ENCODE data around the gene RXFP1.
A peak's percentile ranks its signal among the peaks of the same experiment; 100 is the strongest.

Gene RXFP1

GRCh38 chr4:158676076-158676475 lies 154.4 kb downstream of the RXFP1 start:
- DNase-seq: no peak

- no peak for DNase-seq
Measured at GRCh38 chr4:158678767-158679166, 157.1 kb downstream of the RXFP1 start.

GRCh38 chr4:158681629-158682028 lies 159.9 kb downstream of the RXFP1 start:
- no peak for DNase-seq

- peak; percentile 38 for DNase-seq
Measured at GRCh38 chr4:158682066-158682465, 160.4 kb downstream of the RXFP1 start.

GRCh38 chr4:158688813-158689212 lies 167.1 kb downstream of the RXFP1 start:
- DNase-seq: no peak
